ENCODE measurements around the gene AHI1. TPM values are rescaled to one million over a fixed set of nuclear protein-coding genes. Genes with fewer than 3 reads are reported as not detected.

The AHI1 gene
- total RNA-seq, 3 donors from 2014 or later: 17.7 to 34.7 (median 26.5) TPM

- Histone ChIP-seq H3K9me3 (no peaks in the 10 kb centered on the region), H3K4me3 (no peak overlapping the region), H3K36me3 (ENCODE audit: low read depth) (no peaks in the 10 kb centered on the region), H3K4me1 (ENCODE audit: low read depth) (peaks cover 51% of the 10 kb centered on the region)
- intact Hi-C loops (cut with DNase I, micrococcal nuclease): no loop called here
- TF ChIP-seq CTCF (IDR thresholded peaks at IDR 0.05): no peak
- ATAC-seq: no peak
- no peak for DNase-seq
Measured at GRCh38 chr6:135268263-135268662, 229.3 kb downstream of the AHI1 start.

GRCh38 chr6:135267085-135267484 lies 230.5 kb downstream of the AHI1 start:
- TF ChIP-seq CTCF (IDR thresholded peaks at IDR 0.05): no peak
- DNase-seq (peak in 1 of 3 donors; percentile 65), ATAC-seq (peak; percentile 60)
- intact Hi-C loops (cut with DNase I, micrococcal nuclease): no loop called here
- no peaks in the 10 kb centered on the region for H3K9me3 ChIP-seq
- H3K4me1 ChIP-seq (ENCODE audit: low read depth): peaks cover 42% of the 10 kb centered on the region
- H3K4me3 ChIP-seq: no peak overlapping the region
- H3K36me3 ChIP-seq (ENCODE audit: low read depth): no peaks in the 10 kb centered on the region

DNA sequence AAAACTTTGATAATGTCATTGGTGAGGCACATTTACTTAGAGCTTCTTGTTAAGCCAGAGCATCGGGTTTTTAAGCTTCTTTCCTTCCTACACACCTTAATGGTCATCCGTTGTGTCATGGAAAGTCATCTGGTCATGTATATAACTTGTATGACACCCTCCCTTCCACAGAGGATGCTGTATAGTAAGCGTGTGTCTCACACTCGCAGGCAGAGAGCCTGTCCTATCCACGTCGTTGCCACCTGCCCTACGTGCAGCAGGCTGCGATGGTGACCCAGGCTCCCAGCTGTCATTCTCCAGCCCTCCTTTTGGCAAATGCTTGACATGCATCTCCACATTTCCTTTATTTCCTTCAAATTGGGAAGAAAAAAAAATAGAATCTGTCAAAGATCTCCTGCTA lies 230.9 kb downstream of the AHI1 start:
- intact Hi-C loops (cut with DNase I, micrococcal nuclease): no loop called here
- H3K36me3 ChIP-seq (ENCODE audit: low read depth): no peaks in the 10 kb centered on the region
- peak; percentile 54 to 60 (median 57) for DNase-seq
- H3K9me3 ChIP-seq: no peaks in the 10 kb centered on the region
- no peak overlapping the region for H3K4me3 ChIP-seq
- ATAC-seq: peak; percentile 45
- peaks cover 38% of the 10 kb centered on the region for H3K4me1 ChIP-seq (ENCODE audit: low read depth)
- no peak for TF ChIP-seq CTCF (IDR thresholded peaks at IDR 0.05)

- no peak overlapping the region for H3K4me3 ChIP-seq
- peaks cover 35% of the 10 kb centered on the region for H3K4me1 ChIP-seq (ENCODE audit: low read depth)
- no peak for DNase-seq
- no peak for ATAC-seq
- intact Hi-C loops (cut with DNase I, micrococcal nuclease): no loop called here
- H3K9me3 ChIP-seq: no peaks in the 10 kb centered on the region
- TF ChIP-seq CTCF (IDR thresholded peaks at IDR 0.05): no peak
- no peaks in the 10 kb centered on the region for H3K36me3 ChIP-seq (ENCODE audit: low read depth)
Measured at GRCh38 chr6:135265278-135265677, 232.3 kb downstream of the AHI1 start.

DNA sequence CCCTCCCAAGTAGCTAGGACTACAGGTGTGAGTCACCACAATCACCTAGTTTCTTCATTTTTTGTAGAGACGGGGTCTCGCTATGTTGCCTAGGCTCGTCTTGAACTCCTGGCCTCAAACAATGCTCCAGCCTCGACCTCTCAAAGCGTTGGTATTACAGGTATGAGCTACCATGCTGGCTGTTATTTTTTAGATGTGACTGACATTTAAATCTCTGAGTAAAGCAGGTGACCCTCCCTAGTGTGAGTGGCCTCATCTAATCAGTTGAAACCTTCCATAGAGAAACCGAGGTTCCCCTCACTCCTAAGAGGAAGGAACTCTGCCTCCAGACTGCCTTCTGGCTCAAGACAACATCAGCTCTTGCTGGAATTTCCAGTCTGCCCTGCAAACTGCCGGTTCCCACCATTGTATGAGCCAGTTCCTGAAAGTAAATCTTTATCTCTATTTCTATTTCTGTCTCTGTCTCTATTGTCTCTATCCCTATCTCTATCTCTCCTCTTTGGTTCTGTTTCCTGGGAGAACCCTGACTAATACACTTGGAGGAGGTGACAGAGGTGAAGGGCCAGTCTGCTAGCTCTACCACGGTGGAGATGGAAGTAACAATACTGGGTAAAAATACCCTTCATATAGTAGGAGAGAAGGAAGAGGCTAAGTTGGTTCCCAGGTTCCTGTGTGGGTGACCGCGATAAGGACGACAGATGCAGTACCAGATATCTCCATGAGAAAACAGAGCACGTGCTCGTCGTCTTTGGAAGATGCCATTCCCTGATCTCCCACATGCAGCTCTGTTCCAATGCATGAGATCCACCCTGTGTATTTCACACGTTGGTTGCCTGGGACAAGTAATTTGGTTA lies 235.4 kb downstream of the AHI1 start:
- peaks cover 16% of the 10 kb centered on the region for H3K4me1 ChIP-seq (ENCODE audit: low read depth)
- no peak for TF ChIP-seq CTCF (IDR thresholded peaks at IDR 0.05)
- H3K4me3 ChIP-seq: no peak overlapping the region
- intact Hi-C loops (cut with DNase I, micrococcal nuclease): no loop called here
- H3K36me3 ChIP-seq (ENCODE audit: low read depth): no peaks in the 10 kb centered on the region
- H3K9me3 ChIP-seq: no peaks in the 10 kb centered on the region
- DNase-seq: no peak
- ATAC-seq: no peak

Measured in mucosa of descending colon (tissue), 3 donors.